ENCODE results near the gene TUBD1.

- TF ChIP-seq CTCF (IDR thresholded peaks at IDR 0.05; ENCODE audit: insufficient read depth, low read length, poor library complexity, severe bottlenecking) (no peak), EZH2phosphoT487 (conservative IDR thresholded peaks at IDR 0.05; ENCODE audit: low read length) (no peak)
Observed at GRCh38 chr17:59830007-59830630, 62.6 kb downstream of the TUBD1 start.
